Measurements from ENCODE around the gene PLCB4. TPM values are rescaled to one million over a fixed set of nuclear protein-coding genes. Genes with fewer than 3 reads are reported as not detected.

PLCB4 gene
- total RNA-seq, 1 experiment from 2014 or later = 10.1 TPM

DNA sequence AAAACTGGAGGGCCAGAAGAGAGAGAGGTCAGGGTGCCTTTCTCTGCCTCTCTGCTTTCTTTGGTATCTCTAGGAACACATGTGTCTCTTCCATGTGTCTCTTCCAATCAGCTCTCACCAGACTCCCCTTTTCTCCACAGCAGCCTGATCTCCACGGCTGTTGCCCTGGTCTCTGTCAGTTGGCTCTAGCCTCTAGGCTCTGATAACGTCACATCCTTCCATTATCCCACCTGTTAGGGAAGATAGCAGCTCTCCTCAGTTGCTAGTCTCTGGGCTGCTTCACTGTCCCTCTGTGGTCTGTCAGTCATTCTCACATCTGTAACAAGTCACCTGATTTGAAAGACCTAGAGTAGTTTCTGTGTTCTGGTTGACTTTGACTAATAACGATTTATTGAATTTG is 80.2 kb downstream of the PLCB4 start:
- H2BK20ac ChIP-seq (ENCODE audit: low read depth, low read length, poor library complexity, severe bottlenecking) = no peak overlapping the region
- H3K4me1 ChIP-seq (ENCODE audit: insufficient read depth, low read length) = no peaks in the 10 kb centered on the region
- no peak overlapping the region for H4K91ac ChIP-seq (ENCODE audit: insufficient read length, low read depth, low read length)
- no peak overlapping the region for H2BK12ac ChIP-seq (ENCODE audit: insufficient read length, low read depth, low read length)
- no peak overlapping the region for H3K18ac ChIP-seq (ENCODE audit: insufficient read length, low read depth, low read length)
- H2BK15ac ChIP-seq (ENCODE audit: low read depth, low read length) = no peak overlapping the region
- no peak for DNase-seq
- H4K20me1 ChIP-seq (ENCODE audit: control insufficient read depth, insufficient read depth, insufficient read length) = no peaks in the 10 kb centered on the region
- H2BK5ac ChIP-seq (ENCODE audit: insufficient read length, low read length) = no peak overlapping the region
- H2AK5ac ChIP-seq (ENCODE audit: insufficient read length, low read length) = no peak overlapping the region
- WGBS (ENCODE audit: extremely low coverage, insufficient read length, low lambda C conversion rate) = no CpG with 5 or more reads among the region's 3 CpGs
- Mint-ChIP-seq H3K27me3 (ENCODE audit: low read depth) (no peaks in the 10 kb centered on the region), H3K36me3 (ENCODE audit: insufficient read depth in 1 of 3, low read depth in 3 of 3) (peaks cover 18 to 39% (median 21%) of the 10 kb centered on the region in 3 experiments), H3K27ac (peak overlapping the region in 1 of 3 experiments; percentile 42; a peak in 1 of 7 replicates), H3K4me1 (peaks cover 0 to 4% of the 10 kb centered on the region in 2 experiments; a peak in 2 of 4 replicates), H3K9me3 (peaks cover 22 to 26% of the 10 kb centered on the region in 2 experiments), H3K4me3 (no peak overlapping the region)
- no peak overlapping the region for H4K8ac ChIP-seq (replicated peaks; ENCODE audit: insufficient read length, low read depth, low read length)
- H3K27me3 ChIP-seq (ENCODE audit: insufficient read depth, low read length) = no peaks in the 10 kb centered on the region
- H3K4ac ChIP-seq (ENCODE audit: low read depth, low read length) = no peak overlapping the region
- H3K4me2 ChIP-seq (ENCODE audit: insufficient read depth, insufficient read length, low read length) = no peak overlapping the region
- H3K79me1 ChIP-seq (ENCODE audit: insufficient read depth, low read depth, low read length, poor library complexity, severe bottlenecking) = no peaks in the 10 kb centered on the region
- no peak overlapping the region for H3K27ac ChIP-seq (ENCODE audit: insufficient read length, low read depth, low read length)
- TF ChIP-seq CTCF (conservative IDR thresholded peaks at IDR 0.05) = no peak
- H3K9me3 ChIP-seq (ENCODE audit: control insufficient read depth, low read depth, low read length) = no peaks in the 10 kb centered on the region
- no peaks in the 10 kb centered on the region for H3K23me2 ChIP-seq (ENCODE audit: insufficient read length, low read depth, low read length, poor library complexity, severe bottlenecking)
- H3K23ac ChIP-seq (ENCODE audit: insufficient read length, low read depth, low read length) = no peak overlapping the region
- no peaks in the 10 kb centered on the region for H3K79me2 ChIP-seq (ENCODE audit: insufficient read depth, low read length)
- no peak overlapping the region for H3K56ac ChIP-seq (ENCODE audit: insufficient read length, low read depth, low read length)
- no peak overlapping the region for H4K5ac ChIP-seq (ENCODE audit: insufficient read length, low read depth, low read length)
- H3K14ac ChIP-seq (ENCODE audit: insufficient read depth, low read length) = no peak overlapping the region
- no peak overlapping the region for H2AFZ ChIP-seq (ENCODE audit: low read length)
- no peak overlapping the region for H3K9ac ChIP-seq (ENCODE audit: extremely low read depth, insufficient read length, low read length)
- no peak overlapping the region for H3T11ph ChIP-seq (ENCODE audit: low read length)
- no peak overlapping the region for H2BK120ac ChIP-seq (ENCODE audit: low read depth, low read length, poor library complexity, severe bottlenecking)
